Measurements from ENCODE around the gene GDF9.

The GDF9 gene

DNA sequence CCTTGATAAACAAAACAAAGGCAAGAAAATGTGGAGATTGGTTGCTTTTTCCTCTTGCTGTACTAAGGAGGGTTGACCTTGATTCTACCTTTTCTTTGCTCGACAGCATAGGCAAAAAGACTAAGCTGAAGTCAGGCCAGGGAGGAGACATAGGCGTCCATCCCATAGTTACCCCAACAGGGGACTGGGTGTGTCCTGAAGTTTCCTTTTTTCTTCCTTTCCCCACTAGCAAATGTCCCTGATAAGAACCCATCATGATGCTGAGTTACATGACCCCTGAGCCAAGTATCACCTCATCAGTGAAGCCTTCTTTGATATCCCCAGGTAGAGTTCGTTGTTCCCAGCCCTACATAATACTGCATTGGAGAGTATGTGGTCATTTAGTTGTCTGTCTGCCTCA lies 26.0 kb downstream of the GDF9 start:
- Histone ChIP-seq H3F3A (ENCODE audit: insufficient read depth) (no peaks in the 10 kb centered on the region), H3K9ac (ENCODE audit: low read length) (no peak overlapping the region), H3K79me2 (ENCODE audit: insufficient read depth, low read length) (no peaks in the 10 kb centered on the region), H3K4me2 (ENCODE audit: low read depth, low read length, poor library complexity, severe bottlenecking) (no peak overlapping the region), H3K27me3 (ENCODE audit: low read length) (no peaks in the 10 kb centered on the region), H3K9me2 (replicated peaks; ENCODE audit: insufficient read depth, low read length) (no peaks in the 10 kb centered on the region), H3K36me3 (ENCODE audit: low read length) (no peaks in the 10 kb centered on the region), H3K4me3 (ENCODE audit: insufficient read depth, low read length, poor library complexity, severe bottlenecking) (no peak overlapping the region), H3K9me3 (ENCODE audit: insufficient read depth, low read length) (no peaks in the 10 kb centered on the region), H3K27ac (ENCODE audit: low read depth, low read length) (no peak overlapping the region), H2AFZ (ENCODE audit: low read depth, low read length, severe bottlenecking) (no peak overlapping the region), H4K20me1 (ENCODE audit: low read depth, low read length) (no peaks in the 10 kb centered on the region)
- TF ChIP-seq EZH2phosphoT487 (conservative IDR thresholded peaks at IDR 0.05; ENCODE audit: low read length) = no peak
- TF ChIP-seq, protein P1, sequence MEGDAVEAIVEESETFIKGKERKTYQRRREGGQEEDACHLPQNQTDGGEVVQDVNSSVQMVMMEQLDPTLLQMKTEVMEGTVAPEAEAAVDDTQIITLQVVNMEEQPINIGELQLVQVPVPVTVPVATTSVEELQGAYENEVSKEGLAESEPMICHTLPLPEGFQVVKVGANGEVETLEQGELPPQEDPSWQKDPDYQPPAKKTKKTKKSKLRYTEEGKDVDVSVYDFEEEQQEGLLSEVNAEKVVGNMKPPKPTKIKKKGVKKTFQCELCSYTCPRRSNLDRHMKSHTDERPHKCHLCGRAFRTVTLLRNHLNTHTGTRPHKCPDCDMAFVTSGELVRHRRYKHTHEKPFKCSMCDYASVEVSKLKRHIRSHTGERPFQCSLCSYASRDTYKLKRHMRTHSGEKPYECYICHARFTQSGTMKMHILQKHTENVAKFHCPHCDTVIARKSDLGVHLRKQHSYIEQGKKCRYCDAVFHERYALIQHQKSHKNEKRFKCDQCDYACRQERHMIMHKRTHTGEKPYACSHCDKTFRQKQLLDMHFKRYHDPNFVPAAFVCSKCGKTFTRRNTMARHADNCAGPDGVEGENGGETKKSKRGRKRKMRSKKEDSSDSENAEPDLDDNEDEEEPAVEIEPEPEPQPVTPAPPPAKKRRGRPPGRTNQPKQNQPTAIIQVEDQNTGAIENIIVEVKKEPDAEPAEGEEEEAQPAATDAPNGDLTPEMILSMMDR (IDR thresholded peaks at IDR 0.05; ENCODE audit: insufficient read depth, low read length, poor library complexity, severe bottlenecking) = no peak

DNA sequence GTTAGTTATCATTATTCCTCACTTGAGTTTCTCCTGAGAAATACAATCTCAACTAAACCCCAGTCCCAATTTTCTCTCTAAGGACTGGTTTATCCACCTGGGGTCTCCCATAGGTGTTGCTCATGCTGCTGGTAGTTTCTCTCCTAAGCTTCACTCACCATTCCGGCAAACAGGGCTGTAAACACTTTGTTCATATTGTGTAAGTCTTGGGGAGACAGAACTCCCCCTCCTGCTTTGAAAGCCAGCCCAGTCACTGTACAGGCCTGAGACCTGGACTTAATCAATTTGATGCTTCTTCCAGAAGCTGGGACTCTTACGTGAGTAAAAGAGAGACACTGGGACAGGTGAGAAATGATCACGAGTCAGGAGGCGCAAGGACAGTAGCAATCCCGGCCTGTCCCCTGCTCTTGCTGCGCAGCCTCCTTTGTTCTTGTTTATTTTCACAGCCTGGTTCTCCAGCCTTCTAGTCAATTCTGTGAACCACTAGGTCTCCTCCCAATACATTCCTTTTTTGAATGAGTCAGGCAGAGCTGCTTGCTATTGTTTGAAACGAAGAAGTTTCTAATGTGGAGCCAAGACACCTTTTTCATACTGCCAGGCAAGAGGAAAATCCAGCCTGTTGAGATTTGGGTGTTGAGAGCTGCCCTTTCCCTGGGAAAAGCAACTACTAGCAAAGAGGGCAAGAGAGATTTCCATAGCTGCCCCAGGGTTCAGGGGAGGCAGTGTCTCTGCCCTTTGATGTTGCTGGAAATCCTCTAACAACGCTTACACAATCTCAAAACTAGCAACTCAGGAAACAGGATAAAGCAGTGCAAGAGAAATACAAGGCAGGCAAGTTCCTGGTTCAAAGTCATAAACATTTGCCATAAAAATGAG lies 26.6 kb downstream of the GDF9 start:
- no peak overlapping the region for H3K27ac ChIP-seq (ENCODE audit: low read depth, low read length)
- no peak overlapping the region for H2AFZ ChIP-seq (ENCODE audit: low read depth, low read length, severe bottlenecking)
- no peaks in the 10 kb centered on the region for H3K27me3 ChIP-seq (ENCODE audit: low read length)
- no peaks in the 10 kb centered on the region for H3K79me2 ChIP-seq (ENCODE audit: insufficient read depth, low read length)
- H3K9me2 ChIP-seq (replicated peaks; ENCODE audit: insufficient read depth, low read length) = no peaks in the 10 kb centered on the region
- TF ChIP-seq EZH2phosphoT487 (conservative IDR thresholded peaks at IDR 0.05; ENCODE audit: low read length) = no peak
- TF ChIP-seq, protein P1 (IDR thresholded peaks at IDR 0.05; ENCODE audit: insufficient read depth, low read length, poor library complexity, severe bottlenecking) = no peak
- no peak overlapping the region for H3K9ac ChIP-seq (ENCODE audit: low read length)
- no peak overlapping the region for H3K4me2 ChIP-seq (ENCODE audit: low read depth, low read length, poor library complexity, severe bottlenecking)
- H3K36me3 ChIP-seq (ENCODE audit: low read length) = no peaks in the 10 kb centered on the region
- H3K9me3 ChIP-seq (ENCODE audit: insufficient read depth, low read length) = no peaks in the 10 kb centered on the region
- H3F3A ChIP-seq (ENCODE audit: insufficient read depth) = no peaks in the 10 kb centered on the region
- H4K20me1 ChIP-seq (ENCODE audit: low read depth, low read length) = no peaks in the 10 kb centered on the region
- H3K4me3 ChIP-seq (ENCODE audit: insufficient read depth, low read length, poor library complexity, severe bottlenecking) = no peak overlapping the region

DNA sequence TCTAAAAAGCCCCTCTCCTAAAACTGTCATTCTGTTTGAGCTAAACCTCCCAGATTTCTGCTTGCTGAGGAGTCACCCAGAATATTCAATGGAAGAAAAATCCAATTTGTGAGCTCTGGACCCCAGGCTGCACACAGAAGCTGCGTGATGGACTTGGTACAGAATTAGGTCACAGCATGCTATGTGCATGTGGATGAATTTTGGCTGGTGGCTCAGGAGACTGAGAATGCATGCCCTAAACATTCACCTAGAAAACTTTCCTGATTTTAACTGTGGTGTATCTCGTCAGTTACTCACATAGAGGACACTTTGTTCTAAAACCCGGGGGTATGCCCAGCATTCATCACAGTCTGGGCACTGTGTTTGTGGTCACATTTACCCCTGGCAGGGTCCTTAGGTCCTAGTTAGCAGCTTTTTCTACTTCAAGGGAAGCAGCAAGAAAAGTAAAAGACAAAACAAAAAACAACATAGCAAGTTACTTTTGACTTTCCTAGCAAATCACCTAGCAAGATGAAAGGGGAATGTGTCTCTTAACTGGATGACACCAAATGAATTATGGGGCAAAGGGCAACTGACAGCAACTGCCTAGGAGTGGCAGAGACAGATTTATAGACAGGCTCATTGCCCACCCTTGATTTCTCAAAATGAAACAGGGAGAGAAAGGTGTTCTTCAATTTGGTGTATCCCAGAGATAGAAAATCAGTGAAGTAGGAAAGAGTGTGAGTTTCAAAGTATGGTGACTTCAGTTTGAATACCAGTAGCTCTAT lies 27.6 kb downstream of the GDF9 start:
- Histone ChIP-seq H3K9ac (ENCODE audit: low read length) (no peak overlapping the region), H3K9me3 (ENCODE audit: insufficient read depth, low read length) (no peaks in the 10 kb centered on the region), H3K27me3 (ENCODE audit: low read length) (no peaks in the 10 kb centered on the region), H3K4me2 (ENCODE audit: low read depth, low read length, poor library complexity, severe bottlenecking) (no peak overlapping the region), H3K4me3 (ENCODE audit: insufficient read depth, low read length, poor library complexity, severe bottlenecking) (no peak overlapping the region), H2AFZ (ENCODE audit: low read depth, low read length, severe bottlenecking) (no peak overlapping the region), H3K79me2 (ENCODE audit: insufficient read depth, low read length) (no peaks in the 10 kb centered on the region), H3K27ac (ENCODE audit: low read depth, low read length) (no peak overlapping the region), H3K36me3 (ENCODE audit: low read length) (no peaks in the 10 kb centered on the region), H3K9me2 (replicated peaks; ENCODE audit: insufficient read depth, low read length) (no peaks in the 10 kb centered on the region), H4K20me1 (ENCODE audit: low read depth, low read length) (no peaks in the 10 kb centered on the region), H3F3A (ENCODE audit: insufficient read depth) (no peaks in the 10 kb centered on the region)
- TF ChIP-seq EZH2phosphoT487 (conservative IDR thresholded peaks at IDR 0.05; ENCODE audit: low read length) = no peak
- TF ChIP-seq, protein P1 (IDR thresholded peaks at IDR 0.05; ENCODE audit: insufficient read depth, low read length, poor library complexity, severe bottlenecking) = no peak
